ENCODE data around the gene CCND3. TPM values are rescaled to one million over a fixed set of nuclear protein-coding genes. Genes with fewer than 3 reads are reported as not detected.

Gene CCND3
- total RNA-seq, 1 donor from 2014 or later, result 64.8 TPM

DNA sequence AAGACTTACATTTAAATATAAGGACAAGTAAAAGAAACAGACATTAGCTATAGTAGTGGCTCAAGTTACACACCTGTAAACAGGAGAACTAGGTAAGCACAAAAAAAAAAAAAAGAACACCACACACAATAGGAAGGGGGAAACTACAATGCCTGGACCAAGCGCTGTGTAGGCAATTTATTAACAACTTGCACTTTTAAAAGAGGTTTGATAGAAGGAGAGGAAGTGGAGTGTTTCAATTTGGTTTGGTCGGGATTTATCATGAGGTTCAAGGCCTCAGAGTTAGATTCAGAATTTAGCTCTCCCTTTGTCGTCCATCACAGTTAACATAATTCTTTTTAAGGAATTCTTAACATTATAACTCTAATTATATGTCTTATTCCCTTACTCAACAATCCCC lies 45.3 kb downstream of the CCND3 start:
- H3K27ac Mint-ChIP-seq (ENCODE audit: unreplicated experiment), result peak overlapping the region; percentile 13
- H3K4me3 ChIP-seq (ENCODE audit: insufficient read depth, low read depth, low read length), result peak overlapping the region; percentile 75
- H3K27me3 Mint-ChIP-seq (ENCODE audit: low read depth, unreplicated experiment), result no peaks in the 10 kb centered on the region
- peak overlapping the region; percentile 89 for H3K9ac ChIP-seq (ENCODE audit: low read length)
- no peaks in the 10 kb centered on the region for H3K36me3 Mint-ChIP-seq (ENCODE audit: low read depth, unreplicated experiment)
- no peak for TF ChIP-seq EZH2 (IDR thresholded peaks at IDR 0.05; ENCODE audit: insufficient read depth, low read length)
- TF ChIP-seq, protein P1, sequence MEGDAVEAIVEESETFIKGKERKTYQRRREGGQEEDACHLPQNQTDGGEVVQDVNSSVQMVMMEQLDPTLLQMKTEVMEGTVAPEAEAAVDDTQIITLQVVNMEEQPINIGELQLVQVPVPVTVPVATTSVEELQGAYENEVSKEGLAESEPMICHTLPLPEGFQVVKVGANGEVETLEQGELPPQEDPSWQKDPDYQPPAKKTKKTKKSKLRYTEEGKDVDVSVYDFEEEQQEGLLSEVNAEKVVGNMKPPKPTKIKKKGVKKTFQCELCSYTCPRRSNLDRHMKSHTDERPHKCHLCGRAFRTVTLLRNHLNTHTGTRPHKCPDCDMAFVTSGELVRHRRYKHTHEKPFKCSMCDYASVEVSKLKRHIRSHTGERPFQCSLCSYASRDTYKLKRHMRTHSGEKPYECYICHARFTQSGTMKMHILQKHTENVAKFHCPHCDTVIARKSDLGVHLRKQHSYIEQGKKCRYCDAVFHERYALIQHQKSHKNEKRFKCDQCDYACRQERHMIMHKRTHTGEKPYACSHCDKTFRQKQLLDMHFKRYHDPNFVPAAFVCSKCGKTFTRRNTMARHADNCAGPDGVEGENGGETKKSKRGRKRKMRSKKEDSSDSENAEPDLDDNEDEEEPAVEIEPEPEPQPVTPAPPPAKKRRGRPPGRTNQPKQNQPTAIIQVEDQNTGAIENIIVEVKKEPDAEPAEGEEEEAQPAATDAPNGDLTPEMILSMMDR (IDR thresholded peaks at IDR 0.05; ENCODE audit: insufficient read depth, low read depth, low read length), result no peak
- peaks cover 10% of the 10 kb centered on the region for H4K20me1 ChIP-seq (ENCODE audit: insufficient read depth, low read length)
- H3K4me2 ChIP-seq (ENCODE audit: low read length), result peak overlapping the region; percentile 100
- no peaks in the 10 kb centered on the region for H3K9me3 ChIP-seq (ENCODE audit: insufficient read depth, low read depth, low read length)
- peaks cover 4% of the 10 kb centered on the region for H3K4me1 Mint-ChIP-seq (ENCODE audit: low read depth, unreplicated experiment)
- peak overlapping the region; percentile 81 for H3K4me3 Mint-ChIP-seq (ENCODE audit: unreplicated experiment)
- H3K36me3 ChIP-seq (ENCODE audit: insufficient read depth, low read length), result no peaks in the 10 kb centered on the region
- no peak overlapping the region for H2AFZ ChIP-seq (ENCODE audit: low read depth, low read length)
- DNase-seq (ENCODE audit: low read depth) (no peak), FAIRE-seq (no peak)
- no peaks in the 10 kb centered on the region for H3K79me2 ChIP-seq (ENCODE audit: insufficient read depth, low read length)
- H3K9me3 Mint-ChIP-seq (ENCODE audit: unreplicated experiment), result no peaks in the 10 kb centered on the region
- peak overlapping the region; percentile 73 for H3K27ac ChIP-seq (ENCODE audit: low read depth, low read length)
- H3K27me3 ChIP-seq (ENCODE audit: insufficient read depth, low read length), result peaks cover 4% of the 10 kb centered on the region
- peaks cover 12% of the 10 kb centered on the region for H3K4me1 ChIP-seq (ENCODE audit: insufficient read depth, low read length)

GRCh38 chr6:41895300-41896233 lies 46.0 kb downstream of the CCND3 start, which contains the start of gene USP49:
Gene USP49 (minus strand): TSS chr6:41895375. CDS start chr6:41806983, 88,392 bp downstream.
- Mint-ChIP-seq H3K4me1 (ENCODE audit: low read depth, unreplicated experiment) (peaks cover 4% of the 10 kb centered on the region), H3K9me3 (ENCODE audit: unreplicated experiment) (no peaks in the 10 kb centered on the region), H3K36me3 (ENCODE audit: low read depth, unreplicated experiment) (no peaks in the 10 kb centered on the region), H3K27me3 (ENCODE audit: low read depth, unreplicated experiment) (no peaks in the 10 kb centered on the region), H3K27ac (ENCODE audit: unreplicated experiment) (peak within 1 kb of the TSS; percentile 13), H3K4me3 (ENCODE audit: unreplicated experiment) (peak within 1 kb of the TSS; percentile 81)
- no peaks in the 10 kb centered on the region for H3K79me2 ChIP-seq (ENCODE audit: insufficient read depth, low read length)
- H3K9me3 ChIP-seq (ENCODE audit: insufficient read depth, low read depth, low read length), result no peaks in the 10 kb centered on the region
- peaks cover 12% of the 10 kb centered on the region for H3K4me1 ChIP-seq (ENCODE audit: insufficient read depth, low read length)
- H3K4me3 ChIP-seq (ENCODE audit: insufficient read depth, low read depth, low read length), result peak within 1 kb of the TSS; percentile 79
- H3K27ac ChIP-seq (ENCODE audit: low read depth, low read length), result peak within 1 kb of the TSS; percentile 73
- H3K27me3 ChIP-seq (ENCODE audit: insufficient read depth, low read length), result peaks cover 4% of the 10 kb centered on the region
- peak within 1 kb of the TSS; percentile 89 for H3K9ac ChIP-seq (ENCODE audit: low read length)
- DNase-seq (ENCODE audit: low read depth) (peak; percentile 51), FAIRE-seq (no peak)
- no peaks in the 10 kb centered on the region for H3K36me3 ChIP-seq (ENCODE audit: insufficient read depth, low read length)
- H2AFZ ChIP-seq (ENCODE audit: low read depth, low read length), result peak within 1 kb of the TSS; percentile 88
- peak within 1 kb of the TSS; percentile 100 for H3K4me2 ChIP-seq (ENCODE audit: low read length)
- TF ChIP-seq EZH2 (IDR thresholded peaks at IDR 0.05; ENCODE audit: insufficient read depth, low read length), result no peak
- TF ChIP-seq, protein P1 (IDR thresholded peaks at IDR 0.05; ENCODE audit: insufficient read depth, low read depth, low read length), result no peak
- H4K20me1 ChIP-seq (ENCODE audit: insufficient read depth, low read length), result peaks cover 10% of the 10 kb centered on the region

Measured in astrocyte (in vitro differentiated cells and primary cell).